ENCODE data around the gene MRGPRF. TPM values are rescaled to one million over a fixed set of nuclear protein-coding genes. Genes with fewer than 3 reads are reported as not detected.

MRGPRF gene
- total RNA-seq, 1 experiment from 2014 or later, result 0.76 TPM

GRCh38 chr11:69062169-69062855, 49.3 kb upstream of the MRGPRF start:
- no peaks in the 10 kb centered on the region for H3K27me3 ChIP-seq (ENCODE audit: insufficient read depth, low read length)
- no peaks in the 10 kb centered on the region for H3K4me1 ChIP-seq (ENCODE audit: control insufficient read depth in 1 of 2, insufficient read depth in 2 of 2, low read length in 2 of 2)
- no TSS peak for BruUV-seq (replicated peaks)
- TF ChIP-seq EGR1 (IDR thresholded peaks at IDR 0.05; ENCODE audit: low read depth) (no peak), SP1 (IDR thresholded peaks at IDR 0.05; ENCODE audit: low read depth) (no peak), POLR2A (IDR thresholded peaks at IDR 0.05; ENCODE audit: borderline replicate concordance, extremely low read depth, insufficient read depth, insufficient read length) (no peak), EZH2phosphoT487 (IDR thresholded peaks at IDR 0.05; ENCODE audit: borderline replicate concordance) (no peak), SRF (IDR thresholded peaks at IDR 0.05; ENCODE audit: low read depth) (no peak), CEBPB (IDR thresholded peaks at IDR 0.05; ENCODE audit: low read depth) (no peak), ZNF274 (IDR thresholded peaks at IDR 0.05; ENCODE audit: low read depth, low read length) (no peak), SIN3A (IDR thresholded peaks at IDR 0.05; ENCODE audit: low read depth) (no peak), CBX3 (IDR thresholded peaks at IDR 0.05; ENCODE audit: low read depth) (no peak), POLR2AphosphoS5 (IDR thresholded peaks at IDR 0.05; ENCODE audit: low read depth, low read length) (no peak), TCF7L2 (IDR thresholded peaks at IDR 0.05; ENCODE audit: borderline replicate concordance, extremely low read depth, insufficient read depth, insufficient read length) (no peak), RAD21 (IDR thresholded peaks at IDR 0.05; ENCODE audit: low read depth) (no peak), EZH2 (IDR thresholded peaks at IDR 0.05) (no peak), ZBTB33 (IDR thresholded peaks at IDR 0.05; ENCODE audit: extremely low read depth, insufficient replicate concordance, low read length) (no peak)
- TF ChIP-seq, protein P1, sequence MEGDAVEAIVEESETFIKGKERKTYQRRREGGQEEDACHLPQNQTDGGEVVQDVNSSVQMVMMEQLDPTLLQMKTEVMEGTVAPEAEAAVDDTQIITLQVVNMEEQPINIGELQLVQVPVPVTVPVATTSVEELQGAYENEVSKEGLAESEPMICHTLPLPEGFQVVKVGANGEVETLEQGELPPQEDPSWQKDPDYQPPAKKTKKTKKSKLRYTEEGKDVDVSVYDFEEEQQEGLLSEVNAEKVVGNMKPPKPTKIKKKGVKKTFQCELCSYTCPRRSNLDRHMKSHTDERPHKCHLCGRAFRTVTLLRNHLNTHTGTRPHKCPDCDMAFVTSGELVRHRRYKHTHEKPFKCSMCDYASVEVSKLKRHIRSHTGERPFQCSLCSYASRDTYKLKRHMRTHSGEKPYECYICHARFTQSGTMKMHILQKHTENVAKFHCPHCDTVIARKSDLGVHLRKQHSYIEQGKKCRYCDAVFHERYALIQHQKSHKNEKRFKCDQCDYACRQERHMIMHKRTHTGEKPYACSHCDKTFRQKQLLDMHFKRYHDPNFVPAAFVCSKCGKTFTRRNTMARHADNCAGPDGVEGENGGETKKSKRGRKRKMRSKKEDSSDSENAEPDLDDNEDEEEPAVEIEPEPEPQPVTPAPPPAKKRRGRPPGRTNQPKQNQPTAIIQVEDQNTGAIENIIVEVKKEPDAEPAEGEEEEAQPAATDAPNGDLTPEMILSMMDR (IDR thresholded peaks at IDR 0.05 in 2 of 3, conservative IDR thresholded peaks at IDR 0.05 in 1 of 3; ENCODE audit: borderline replicate concordance in 1 of 3, insufficient read depth in 1 of 3, low read depth in 2 of 3, low read length in 2 of 3), result no peak
- TF ChIP-seq, protein P2, sequence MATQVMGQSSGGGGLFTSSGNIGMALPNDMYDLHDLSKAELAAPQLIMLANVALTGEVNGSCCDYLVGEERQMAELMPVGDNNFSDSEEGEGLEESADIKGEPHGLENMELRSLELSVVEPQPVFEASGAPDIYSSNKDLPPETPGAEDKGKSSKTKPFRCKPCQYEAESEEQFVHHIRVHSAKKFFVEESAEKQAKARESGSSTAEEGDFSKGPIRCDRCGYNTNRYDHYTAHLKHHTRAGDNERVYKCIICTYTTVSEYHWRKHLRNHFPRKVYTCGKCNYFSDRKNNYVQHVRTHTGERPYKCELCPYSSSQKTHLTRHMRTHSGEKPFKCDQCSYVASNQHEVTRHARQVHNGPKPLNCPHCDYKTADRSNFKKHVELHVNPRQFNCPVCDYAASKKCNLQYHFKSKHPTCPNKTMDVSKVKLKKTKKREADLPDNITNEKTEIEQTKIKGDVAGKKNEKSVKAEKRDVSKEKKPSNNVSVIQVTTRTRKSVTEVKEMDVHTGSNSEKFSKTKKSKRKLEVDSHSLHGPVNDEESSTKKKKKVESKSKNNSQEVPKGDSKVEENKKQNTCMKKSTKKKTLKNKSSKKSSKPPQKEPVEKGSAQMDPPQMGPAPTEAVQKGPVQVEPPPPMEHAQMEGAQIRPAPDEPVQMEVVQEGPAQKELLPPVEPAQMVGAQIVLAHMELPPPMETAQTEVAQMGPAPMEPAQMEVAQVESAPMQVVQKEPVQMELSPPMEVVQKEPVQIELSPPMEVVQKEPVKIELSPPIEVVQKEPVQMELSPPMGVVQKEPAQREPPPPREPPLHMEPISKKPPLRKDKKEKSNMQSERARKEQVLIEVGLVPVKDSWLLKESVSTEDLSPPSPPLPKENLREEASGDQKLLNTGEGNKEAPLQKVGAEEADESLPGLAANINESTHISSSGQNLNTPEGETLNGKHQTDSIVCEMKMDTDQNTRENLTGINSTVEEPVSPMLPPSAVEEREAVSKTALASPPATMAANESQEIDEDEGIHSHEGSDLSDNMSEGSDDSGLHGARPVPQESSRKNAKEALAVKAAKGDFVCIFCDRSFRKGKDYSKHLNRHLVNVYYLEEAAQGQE (IDR thresholded peaks at IDR 0.05; ENCODE audit: low read depth), result no peak
- TF ChIP-seq, protein P3, sequence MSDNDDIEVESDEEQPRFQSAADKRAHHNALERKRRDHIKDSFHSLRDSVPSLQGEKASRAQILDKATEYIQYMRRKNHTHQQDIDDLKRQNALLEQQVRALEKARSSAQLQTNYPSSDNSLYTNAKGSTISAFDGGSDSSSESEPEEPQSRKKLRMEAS (IDR thresholded peaks at IDR 0.05), result no peak
- TF ChIP-seq, protein P4, sequence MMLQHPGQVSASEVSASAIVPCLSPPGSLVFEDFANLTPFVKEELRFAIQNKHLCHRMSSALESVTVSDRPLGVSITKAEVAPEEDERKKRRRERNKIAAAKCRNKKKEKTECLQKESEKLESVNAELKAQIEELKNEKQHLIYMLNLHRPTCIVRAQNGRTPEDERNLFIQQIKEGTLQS (IDR thresholded peaks at IDR 0.05), result no peak
- intact Hi-C loops (cut with micrococcal nuclease), result no loop called here
- ChIA-PET POLR2A (no interaction called here), CTCF (no interaction called here), RAD21 (ENCODE audit: low non-redundant PET in 1 of 2, low total read pairs in 2 of 2, uncharacterized antibody in 2 of 2, unreplicated experiment in 2 of 2) (no interaction called here)
- no peaks in the 10 kb centered on the region for H3K9me2 ChIP-seq (ENCODE audit: insufficient read depth)
- H3K9ac ChIP-seq (ENCODE audit: low read length), result no peak overlapping the region
- H3K27ac ChIP-seq (ENCODE audit: low read depth, low read length), result no peak overlapping the region
- no peak overlapping the region for H3K4me2 ChIP-seq (ENCODE audit: low read length)
- H3K4me3 ChIP-seq (replicated peaks in 1 of 2; ENCODE audit: low read depth in 1 of 2, low read length in 2 of 2), result no peak overlapping the region
- H3K9me3 ChIP-seq (ENCODE audit: control insufficient read depth in 1 of 2, insufficient read depth in 1 of 2, low read depth in 1 of 2, low read length in 2 of 2), result no peaks in the 10 kb centered on the region
- DNase-seq (ENCODE audit: low read depth, low spot score) (no peak), ATAC-seq (no peak)
- H2AFZ ChIP-seq (ENCODE audit: low read depth, low read length, poor library complexity, severe bottlenecking), result no peak overlapping the region
- no peaks in the 10 kb centered on the region for H3K79me2 ChIP-seq (ENCODE audit: insufficient read depth, low read length)
- H4K20me1 ChIP-seq (ENCODE audit: insufficient read depth), result no peaks in the 10 kb centered on the region
- no peaks in the 10 kb centered on the region; a peak in 1 of 4 replicates for H3K36me3 ChIP-seq (ENCODE audit: control insufficient read depth in 1 of 2, insufficient read depth in 2 of 2, low read length in 2 of 2)
